Hematopoietic multipotent progenitor cell treated with erythropoietin and hydrocortisone succinate and interleukin-3 and kit ligand, for 4 days (in vitro differentiated cells): ENCODE data around the gene CDC20B.
"Not testable (repeated sequence)": the region's sequence is repeated elsewhere in the genome, so short reads cannot be mapped to it uniquely, and the experiment has no call there.

Source experiments
- DNase-seq: peaks from one replicate; pipeline ENCODE4 v3.0.0-alpha.2; 2015

CDC20B gene

DNA sequence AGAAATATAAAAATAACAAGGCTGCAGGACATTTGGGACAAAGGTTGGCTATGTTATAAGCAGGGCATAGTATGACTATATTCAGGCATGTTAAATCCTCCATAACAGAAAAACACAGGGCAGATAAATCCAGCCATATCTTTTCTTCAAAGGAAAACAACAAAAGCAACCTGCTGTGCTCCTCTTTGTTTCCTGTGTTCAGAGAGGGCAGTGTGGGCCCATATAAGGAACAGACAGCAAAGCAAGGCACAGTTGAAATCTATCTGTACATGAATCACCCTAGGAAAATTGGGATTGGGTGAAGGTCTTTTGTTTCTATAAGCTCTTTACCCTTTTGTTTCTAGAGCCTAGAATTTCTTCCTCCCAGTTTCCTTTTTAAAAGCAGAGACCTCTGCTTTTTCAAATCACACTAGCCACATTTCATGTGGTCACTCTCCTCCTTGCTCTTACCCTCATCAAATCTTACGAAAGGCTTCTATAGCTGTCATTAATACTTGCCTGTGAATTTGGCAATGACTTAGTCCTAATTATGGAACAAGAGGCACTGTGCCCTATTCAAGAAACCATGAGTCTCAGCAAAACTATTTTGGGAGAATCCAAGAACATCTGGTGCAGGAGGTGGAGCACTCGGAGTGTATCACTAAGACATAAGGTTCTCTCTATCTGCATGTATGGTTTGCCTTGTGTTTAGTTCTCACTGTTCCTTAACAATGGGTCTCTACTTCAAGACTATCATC is 68.8 kb downstream of the CDC20B start:
- DNase-seq: peak; percentile 25

DNA sequence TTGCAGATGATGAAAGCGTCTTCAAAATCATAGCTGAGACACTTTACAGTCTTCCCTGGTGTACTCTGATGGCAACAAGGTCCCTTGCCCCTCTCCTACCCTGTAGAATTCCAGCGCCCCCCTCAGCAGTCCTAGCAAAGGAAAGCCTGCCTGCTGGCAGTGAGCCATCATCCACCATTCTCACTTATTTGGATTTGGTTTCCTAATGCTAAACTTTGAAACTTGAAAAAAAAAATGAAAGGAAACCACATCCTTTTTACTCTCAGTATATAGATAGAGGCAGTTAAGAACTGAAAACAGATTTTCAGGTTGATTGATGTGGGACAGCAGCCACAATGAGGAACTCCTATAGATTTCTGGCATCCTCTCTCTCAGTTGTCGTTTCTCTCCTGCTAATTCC is 70.6 kb downstream of the CDC20B start, which contains the start of gene GZMA:
TSS of gene GZMA (plus strand) at position 299 of the 400 bp plus-strand sequence. CDS start at position 336, 37 bp downstream.
- peak; percentile 64 for DNase-seq

DNA sequence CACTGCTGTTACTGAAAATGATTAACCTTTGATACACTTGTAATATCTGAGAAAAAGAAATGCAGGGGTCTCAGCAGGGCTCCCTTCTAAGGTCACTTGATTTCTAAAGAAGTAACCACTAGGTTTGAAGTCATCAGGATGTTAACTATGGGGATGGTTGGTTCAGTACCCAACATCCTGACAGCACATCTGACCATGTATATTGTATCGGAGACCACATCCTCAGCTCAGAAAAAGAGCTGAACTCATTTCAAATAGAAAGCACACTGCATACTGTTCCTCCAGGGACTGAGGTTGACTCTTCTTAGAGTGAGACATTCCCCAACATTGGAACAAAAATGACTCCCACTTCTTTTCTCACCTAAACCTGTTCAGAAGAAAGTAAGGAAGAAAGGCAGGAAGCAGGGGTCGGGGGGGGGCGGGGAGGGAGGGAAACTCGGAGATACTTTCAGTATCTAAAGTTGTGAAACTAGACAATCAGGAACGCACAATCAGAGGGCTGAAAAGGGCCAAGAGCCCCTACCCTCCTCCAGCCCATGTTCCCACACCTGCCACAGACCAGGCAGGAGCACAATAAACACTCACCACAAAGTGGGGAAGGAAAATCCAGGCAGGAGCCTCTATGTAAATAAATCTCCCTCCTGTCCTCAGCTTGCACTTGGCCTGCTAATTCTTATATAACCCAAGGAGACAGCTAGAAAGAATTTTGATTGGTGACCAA is 71.3 kb downstream of the CDC20B start:
- DNase-seq: peak; percentile 5

DNA sequence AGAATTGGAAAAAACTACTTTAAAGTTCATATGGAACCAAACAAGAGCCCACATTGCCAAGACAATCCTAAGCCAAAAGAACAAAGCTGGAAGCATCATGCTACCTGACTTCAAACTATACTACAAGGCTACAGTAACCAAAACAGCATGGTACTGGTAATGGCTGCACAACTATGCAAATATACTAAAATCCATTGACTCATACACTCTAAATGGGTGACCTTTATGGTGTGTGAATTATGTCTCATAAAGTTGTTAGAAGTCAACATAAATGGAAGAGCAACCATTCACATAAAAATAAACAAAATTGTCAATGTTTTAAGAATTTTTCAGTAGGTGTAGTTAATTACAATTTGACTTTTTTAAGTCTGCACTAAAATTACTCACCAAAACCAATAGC is 71.8 kb downstream of the CDC20B start:
- not testable (repeated sequence) for DNase-seq

- DNase-seq: no peak
Measured at GRCh38 chr5:55096861-55097260, 76.1 kb downstream of the CDC20B start.

DNA sequence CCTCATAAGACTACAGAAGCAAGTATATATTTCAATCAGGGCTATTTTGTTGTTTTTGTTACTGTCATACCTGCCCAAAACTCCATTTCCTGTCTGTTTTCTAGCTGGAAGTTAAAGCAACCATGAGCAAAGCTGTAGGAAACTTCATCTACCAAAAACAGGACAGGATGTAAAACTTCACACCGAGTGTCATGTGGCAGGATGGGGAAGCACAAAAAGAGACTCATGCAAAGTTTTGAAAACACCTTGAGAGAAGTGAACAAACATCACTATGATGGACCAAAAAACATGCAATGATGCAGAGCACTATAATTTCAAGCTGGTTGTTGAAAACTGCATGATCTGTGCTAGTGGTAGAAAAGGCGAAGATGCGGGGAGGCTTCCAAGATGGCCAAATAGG is 76.8 kb downstream of the CDC20B start:
- no peak for DNase-seq

- not testable (repeated sequence) for DNase-seq
Measured at GRCh38 chr5:55091011-55091410, 82.0 kb downstream of the CDC20B start.

GRCh38 chr5:55089301-55089700 is 83.7 kb downstream of the CDC20B start:
- DNase-seq: not testable (repeated sequence)

DNA sequence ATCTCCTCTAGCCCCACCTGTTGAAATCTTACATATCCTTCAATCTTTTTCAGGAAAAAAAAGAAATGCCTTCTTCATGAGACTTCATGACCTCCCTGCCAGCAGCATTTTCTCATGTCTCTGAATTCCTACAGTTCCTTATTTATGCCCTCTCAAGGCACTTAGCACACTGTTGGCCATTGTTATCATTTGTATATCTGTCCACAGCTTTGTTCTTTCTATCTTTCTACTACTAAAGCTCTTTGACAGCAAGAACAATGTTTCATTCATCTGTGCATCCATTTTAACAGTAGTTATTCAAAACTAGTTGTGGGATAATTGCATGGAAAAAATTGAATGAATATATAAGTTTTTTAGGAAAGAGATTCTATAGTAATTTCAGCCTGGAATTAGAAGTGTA is 91.4 kb downstream of the CDC20B start:
- DNase-seq: no peak

DNA sequence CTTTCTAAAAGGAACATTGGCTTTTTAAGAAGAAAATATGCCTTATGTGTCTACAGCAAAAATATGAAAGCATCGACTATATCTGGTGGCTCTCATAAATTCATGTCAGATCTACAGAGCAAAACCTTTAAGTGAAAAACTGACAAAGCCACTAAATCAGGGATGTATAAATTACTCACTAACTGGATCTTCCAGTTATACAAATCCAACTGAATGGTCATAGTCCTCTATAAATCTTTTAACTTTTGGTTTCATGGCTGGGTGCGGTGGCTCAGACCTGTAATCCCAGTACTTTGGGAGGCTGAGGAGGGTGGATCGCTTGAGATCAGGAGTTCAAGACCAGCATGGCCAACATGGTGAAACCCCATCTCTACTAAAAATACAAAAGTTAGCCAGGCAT is 99.8 kb downstream of the CDC20B start:
- DNase-seq: no peak

GRCh38 chr5:55072666-55073065 is 100.3 kb downstream of the CDC20B start:
- peak; percentile 30 for DNase-seq

GRCh38 chr5:55071413-55071812 is 101.6 kb downstream of the CDC20B start:
- no peak for DNase-seq

GRCh38 chr5:55070968-55071367 is 102.0 kb downstream of the CDC20B start:
- DNase-seq: no peak

DNA sequence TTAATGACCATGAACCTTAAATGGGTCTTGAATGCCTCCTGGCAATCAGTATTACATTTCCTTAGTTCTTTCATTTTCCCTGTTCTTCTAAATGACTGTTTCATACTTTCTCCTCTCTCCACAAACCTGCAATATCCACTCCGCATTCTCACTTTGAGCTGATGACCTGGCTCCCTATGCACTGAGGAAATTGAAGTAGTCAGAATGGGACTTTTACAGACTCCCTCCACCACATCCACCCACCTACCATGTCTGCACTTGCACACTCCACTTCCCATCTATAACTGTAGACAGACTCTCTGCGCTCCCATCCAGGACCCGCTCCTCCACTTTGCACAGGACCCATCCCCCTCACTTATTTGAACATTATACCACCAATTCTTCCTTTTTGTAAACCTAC is 106.7 kb downstream of the CDC20B start:
- DNase-seq: no peak

- no peak for DNase-seq
Measured at GRCh38 chr5:55064523-55064922, 108.5 kb downstream of the CDC20B start.

DNA sequence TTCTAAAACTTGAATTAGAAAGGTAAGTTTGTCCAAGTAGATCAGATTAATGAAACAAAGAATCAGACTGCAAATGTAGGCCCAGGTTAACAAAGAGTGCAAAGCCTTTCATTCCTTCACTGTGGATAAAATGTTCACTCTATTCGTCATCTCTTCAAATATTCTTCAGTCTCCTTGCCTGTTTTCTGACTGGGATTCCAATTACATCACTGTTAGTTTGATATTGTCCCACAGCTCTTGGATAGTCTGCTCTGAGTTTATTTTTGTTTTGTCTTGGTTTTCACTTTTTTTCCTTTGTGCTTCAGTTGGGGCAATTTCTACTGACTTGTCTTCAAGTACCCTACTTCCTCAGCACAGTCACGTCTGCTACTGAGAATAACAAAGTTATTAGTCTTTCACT is 109.1 kb downstream of the CDC20B start:
- DNase-seq: no peak

DNA sequence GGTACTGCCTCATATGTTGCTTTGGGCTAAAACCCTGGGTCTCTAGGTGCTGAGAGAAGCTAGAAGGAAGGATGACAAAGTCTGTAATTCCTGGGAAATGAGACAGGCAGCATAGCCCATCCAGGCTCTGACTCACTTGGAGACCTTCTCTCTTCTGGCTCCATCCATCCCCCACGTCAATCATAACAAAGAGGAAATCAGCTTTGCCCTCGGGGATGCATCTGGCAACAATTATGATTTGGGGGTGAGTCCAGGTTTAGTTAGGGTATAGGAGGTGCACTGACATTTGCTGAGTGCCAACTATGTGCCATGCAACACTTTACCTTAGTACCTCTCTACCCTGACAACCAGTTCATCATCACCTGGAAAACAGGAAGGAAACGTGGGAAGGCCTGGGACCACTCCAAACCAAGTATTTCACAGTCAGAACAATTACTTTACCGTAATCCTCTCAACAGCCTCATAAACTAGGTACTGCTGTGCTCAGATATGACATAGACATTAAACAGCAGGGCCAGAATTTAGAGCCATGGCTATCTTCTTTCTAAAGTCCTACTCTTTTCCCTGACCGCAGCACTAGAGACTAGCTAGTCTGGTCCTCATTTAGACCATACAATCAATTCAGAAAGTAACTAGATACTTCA is 109.6 kb downstream of the CDC20B start:
- DNase-seq: no peak
